ENCODE measurements around the gene DGKD. TPM values are rescaled to one million over a fixed set of nuclear protein-coding genes. Genes with fewer than 3 reads are reported as not detected.
A peak's percentile ranks its signal among the peaks of the same experiment; 100 is the strongest.

DGKD gene
- total RNA-seq, 1 experiment from 2014 or later = 105 TPM

GRCh38 chr2:233379034-233379433 lies 24.7 kb downstream of the DGKD start:
- intact Hi-C loops (cut with micrococcal nuclease; ENCODE audit: unreplicated experiment) = no loop called here
- Mint-ChIP-seq H3K4me3 (ENCODE audit: unreplicated experiment) (no peak overlapping the region), H3K9me3 (ENCODE audit: unreplicated experiment) (no peaks in the 10 kb centered on the region), H3K27me3 (ENCODE audit: insufficient read depth, unreplicated experiment) (no peaks in the 10 kb centered on the region), H3K36me3 (ENCODE audit: insufficient read depth, unreplicated experiment) (peaks cover 57% of the 10 kb centered on the region), H3K27ac (ENCODE audit: unreplicated experiment) (peak overlapping the region; percentile 14), H3K4me1 (ENCODE audit: low read depth, unreplicated experiment) (peaks cover 26% of the 10 kb centered on the region)
- DNase-seq = no peak
- ChIA-PET CTCF (no interaction called here), POLR2A (no interaction called here)
- H3K9me3 ChIP-seq = no peaks in the 10 kb centered on the region
- no peaks in the 10 kb centered on the region for H3K36me3 ChIP-seq (ENCODE audit: control insufficient read depth, insufficient read depth, low read length)
- no TSS peak for BruUV-seq (replicated peaks)
- no peak for TF ChIP-seq CTCF (IDR thresholded peaks at IDR 0.05; ENCODE audit: insufficient read depth in 1 of 2, low read depth in 1 of 2, low read length in 1 of 2, severe bottlenecking in 1 of 2, unreplicated experiment in 1 of 2)
- H3K27me3 ChIP-seq (replicated peaks; ENCODE audit: control insufficient read depth, insufficient read depth, low read length) = no peaks in the 10 kb centered on the region
- H3K4me3 ChIP-seq (ENCODE audit: low read depth, low read length) = no peak overlapping the region
- H3K4me1 ChIP-seq = no peaks in the 10 kb centered on the region

- Mint-ChIP-seq H3K4me3 (ENCODE audit: unreplicated experiment) (no peak overlapping the region), H3K4me1 (ENCODE audit: low read depth, unreplicated experiment) (peaks cover 30% of the 10 kb centered on the region), H3K9me3 (ENCODE audit: unreplicated experiment) (no peaks in the 10 kb centered on the region), H3K27ac (ENCODE audit: unreplicated experiment) (peak overlapping the region; percentile 14), H3K36me3 (ENCODE audit: insufficient read depth, unreplicated experiment) (peaks cover 59% of the 10 kb centered on the region), H3K27me3 (ENCODE audit: insufficient read depth, unreplicated experiment) (no peaks in the 10 kb centered on the region)
- no peak for TF ChIP-seq CTCF (IDR thresholded peaks at IDR 0.05; ENCODE audit: insufficient read depth in 1 of 2, low read depth in 1 of 2, low read length in 1 of 2, severe bottlenecking in 1 of 2, unreplicated experiment in 1 of 2)
- Histone ChIP-seq H3K9me3 (no peaks in the 10 kb centered on the region), H3K27me3 (replicated peaks; ENCODE audit: control insufficient read depth, insufficient read depth, low read length) (no peaks in the 10 kb centered on the region), H3K4me3 (ENCODE audit: low read depth, low read length) (no peak overlapping the region), H3K36me3 (ENCODE audit: control insufficient read depth, insufficient read depth, low read length) (no peaks in the 10 kb centered on the region), H3K4me1 (no peaks in the 10 kb centered on the region)
- ChIA-PET POLR2A (no interaction called here), CTCF (no interaction called here)
- no TSS peak for BruUV-seq (replicated peaks)
- intact Hi-C loops (cut with micrococcal nuclease; ENCODE audit: unreplicated experiment) = no loop called here
- DNase-seq = no peak
Observed at GRCh38 chr2:233379441-233379840, 25.1 kb downstream of the DGKD start.

- ChIA-PET POLR2A (no interaction called here), CTCF (no interaction called here)
- peak in 1 of 2 experiments; percentile 15 for DNase-seq
- peaks cover 34% of the 10 kb centered on the region for H3K4me1 Mint-ChIP-seq (ENCODE audit: low read depth, unreplicated experiment)
- no peak for TF ChIP-seq CTCF (IDR thresholded peaks at IDR 0.05; ENCODE audit: insufficient read depth in 1 of 2, low read depth in 1 of 2, low read length in 1 of 2, severe bottlenecking in 1 of 2, unreplicated experiment in 1 of 2)
- H3K4me3 Mint-ChIP-seq (ENCODE audit: unreplicated experiment) = no peak overlapping the region
- H3K27ac Mint-ChIP-seq (ENCODE audit: unreplicated experiment) = no peak overlapping the region
- H3K27me3 Mint-ChIP-seq (ENCODE audit: insufficient read depth, unreplicated experiment) = no peaks in the 10 kb centered on the region
- BruUV-seq (replicated peaks) = no TSS peak
- H3K9me3 Mint-ChIP-seq (ENCODE audit: unreplicated experiment) = no peaks in the 10 kb centered on the region
- Histone ChIP-seq H3K9me3 (no peaks in the 10 kb centered on the region), H3K4me3 (ENCODE audit: low read depth, low read length) (no peak overlapping the region), H3K27me3 (replicated peaks; ENCODE audit: control insufficient read depth, insufficient read depth, low read length) (no peaks in the 10 kb centered on the region), H3K4me1 (no peaks in the 10 kb centered on the region), H3K36me3 (ENCODE audit: control insufficient read depth, insufficient read depth, low read length) (no peaks in the 10 kb centered on the region)
- peaks cover 63% of the 10 kb centered on the region for H3K36me3 Mint-ChIP-seq (ENCODE audit: insufficient read depth, unreplicated experiment)
- intact Hi-C loops (cut with micrococcal nuclease; ENCODE audit: unreplicated experiment) = no loop called here
Observed at GRCh38 chr2:233380132-233380895, 26.0 kb downstream of the DGKD start.

Data from Caco-2 (cell line).